GM23338 (cell line): Measurements from ENCODE around the gene L2HGDH. TPM values are rescaled to one million over a fixed set of nuclear protein-coding genes. Genes with fewer than 3 reads are reported as not detected.

Experiments
- EZH2 ChIP-seq: fragments of 200-600 bp; sonication (generic); IDR thresholded peaks from one replicate; pipeline ENCODE4 v1.8.0; 2017; ENCODE audit warnings: antibody characterized with exemption, mild to moderate bottlenecking, low read depth; ENCODE audit not compliant: unreplicated experiment
- EZH2phosphoT487 ChIP-seq: fragments of 200-600 bp; sonication (generic); IDR thresholded peaks from one replicate; pipeline ENCODE4 v1.8.1; 2018; ENCODE audit warnings: antibody characterized with exemption; ENCODE audit not compliant: unreplicated experiment
- NANOG ChIP-seq: IDR thresholded peaks from 2 replicates; pipeline ENCODE4 v1.6.1; 2016; ENCODE audit warnings: antibody characterized with exemption, borderline replicate concordance
- STAT1 ChIP-seq: IDR thresholded peaks from one replicate; pipeline ENCODE4 v1.6.1; 2016; ENCODE audit warnings: antibody characterized with exemption; ENCODE audit not compliant: unreplicated experiment
- ZNF114 ChIP-seq: fragments of 250-450 bp; sonication (Bioruptor Pico); IDR thresholded peaks from 2 replicates; pipeline ENCODE4 v1.5.0; 2020; ENCODE audit warnings: mild to moderate bottlenecking, moderate library complexity
- polyA plus RNA-seq: library from polyadenylated mRNA; unstranded; fragments of >200 nt; fragmentation: Nextera tagmentation; extraction: Ambion mirVana; gene quantifications from 2 replicates; pipeline ENCODE4 v1.2.1, GENCODE V29; 2016
- total RNA-seq: library from RNA; depleted of rRNA; stranded (reverse); fragments of >200 nt; shearing (Covaris generic); gene quantifications from 2 replicates; pipeline ENCODE4 v1.2.3, GENCODE V29; 2014
- TF ChIP-seq, protein P1 (sequence below): fragments of 250-450 bp; sonication (Bioruptor Pico); IDR thresholded peaks from 2 replicates; pipeline ENCODE4 v1.5.0; 2020; ENCODE audit warnings: mild to moderate bottlenecking, moderate library complexity
- TF ChIP-seq, protein P2 (sequence below): IDR thresholded peaks from one replicate; pipeline ENCODE4 v1.6.1; 2018; ENCODE audit warnings: antibody characterized with exemption; ENCODE audit not compliant: unreplicated experiment

L2HGDH gene
- total and polyA plus RNA-seq, 2 experiments from 2014 or later = 13.5 to 28.5 TPM

DNA sequence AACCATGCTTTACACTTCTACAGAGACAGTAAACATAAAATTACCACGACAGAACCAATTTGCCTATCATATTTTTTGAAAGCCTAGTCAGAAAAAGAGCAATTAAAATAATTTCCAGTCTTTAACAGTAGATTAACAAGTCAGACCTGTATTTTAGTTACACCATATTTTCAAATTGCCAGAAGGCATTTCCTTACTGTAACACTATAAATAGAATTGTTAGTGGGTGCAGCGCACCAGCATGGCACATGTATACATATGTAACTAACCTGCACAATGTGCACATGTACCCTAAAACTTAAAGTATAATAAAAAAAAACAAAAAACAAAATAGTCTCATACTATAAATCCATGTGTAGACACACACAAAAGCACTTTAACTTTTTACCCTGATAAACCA lies 96.6 kb downstream of the L2HGDH start (continued):
- TF ChIP-seq, protein P1, sequence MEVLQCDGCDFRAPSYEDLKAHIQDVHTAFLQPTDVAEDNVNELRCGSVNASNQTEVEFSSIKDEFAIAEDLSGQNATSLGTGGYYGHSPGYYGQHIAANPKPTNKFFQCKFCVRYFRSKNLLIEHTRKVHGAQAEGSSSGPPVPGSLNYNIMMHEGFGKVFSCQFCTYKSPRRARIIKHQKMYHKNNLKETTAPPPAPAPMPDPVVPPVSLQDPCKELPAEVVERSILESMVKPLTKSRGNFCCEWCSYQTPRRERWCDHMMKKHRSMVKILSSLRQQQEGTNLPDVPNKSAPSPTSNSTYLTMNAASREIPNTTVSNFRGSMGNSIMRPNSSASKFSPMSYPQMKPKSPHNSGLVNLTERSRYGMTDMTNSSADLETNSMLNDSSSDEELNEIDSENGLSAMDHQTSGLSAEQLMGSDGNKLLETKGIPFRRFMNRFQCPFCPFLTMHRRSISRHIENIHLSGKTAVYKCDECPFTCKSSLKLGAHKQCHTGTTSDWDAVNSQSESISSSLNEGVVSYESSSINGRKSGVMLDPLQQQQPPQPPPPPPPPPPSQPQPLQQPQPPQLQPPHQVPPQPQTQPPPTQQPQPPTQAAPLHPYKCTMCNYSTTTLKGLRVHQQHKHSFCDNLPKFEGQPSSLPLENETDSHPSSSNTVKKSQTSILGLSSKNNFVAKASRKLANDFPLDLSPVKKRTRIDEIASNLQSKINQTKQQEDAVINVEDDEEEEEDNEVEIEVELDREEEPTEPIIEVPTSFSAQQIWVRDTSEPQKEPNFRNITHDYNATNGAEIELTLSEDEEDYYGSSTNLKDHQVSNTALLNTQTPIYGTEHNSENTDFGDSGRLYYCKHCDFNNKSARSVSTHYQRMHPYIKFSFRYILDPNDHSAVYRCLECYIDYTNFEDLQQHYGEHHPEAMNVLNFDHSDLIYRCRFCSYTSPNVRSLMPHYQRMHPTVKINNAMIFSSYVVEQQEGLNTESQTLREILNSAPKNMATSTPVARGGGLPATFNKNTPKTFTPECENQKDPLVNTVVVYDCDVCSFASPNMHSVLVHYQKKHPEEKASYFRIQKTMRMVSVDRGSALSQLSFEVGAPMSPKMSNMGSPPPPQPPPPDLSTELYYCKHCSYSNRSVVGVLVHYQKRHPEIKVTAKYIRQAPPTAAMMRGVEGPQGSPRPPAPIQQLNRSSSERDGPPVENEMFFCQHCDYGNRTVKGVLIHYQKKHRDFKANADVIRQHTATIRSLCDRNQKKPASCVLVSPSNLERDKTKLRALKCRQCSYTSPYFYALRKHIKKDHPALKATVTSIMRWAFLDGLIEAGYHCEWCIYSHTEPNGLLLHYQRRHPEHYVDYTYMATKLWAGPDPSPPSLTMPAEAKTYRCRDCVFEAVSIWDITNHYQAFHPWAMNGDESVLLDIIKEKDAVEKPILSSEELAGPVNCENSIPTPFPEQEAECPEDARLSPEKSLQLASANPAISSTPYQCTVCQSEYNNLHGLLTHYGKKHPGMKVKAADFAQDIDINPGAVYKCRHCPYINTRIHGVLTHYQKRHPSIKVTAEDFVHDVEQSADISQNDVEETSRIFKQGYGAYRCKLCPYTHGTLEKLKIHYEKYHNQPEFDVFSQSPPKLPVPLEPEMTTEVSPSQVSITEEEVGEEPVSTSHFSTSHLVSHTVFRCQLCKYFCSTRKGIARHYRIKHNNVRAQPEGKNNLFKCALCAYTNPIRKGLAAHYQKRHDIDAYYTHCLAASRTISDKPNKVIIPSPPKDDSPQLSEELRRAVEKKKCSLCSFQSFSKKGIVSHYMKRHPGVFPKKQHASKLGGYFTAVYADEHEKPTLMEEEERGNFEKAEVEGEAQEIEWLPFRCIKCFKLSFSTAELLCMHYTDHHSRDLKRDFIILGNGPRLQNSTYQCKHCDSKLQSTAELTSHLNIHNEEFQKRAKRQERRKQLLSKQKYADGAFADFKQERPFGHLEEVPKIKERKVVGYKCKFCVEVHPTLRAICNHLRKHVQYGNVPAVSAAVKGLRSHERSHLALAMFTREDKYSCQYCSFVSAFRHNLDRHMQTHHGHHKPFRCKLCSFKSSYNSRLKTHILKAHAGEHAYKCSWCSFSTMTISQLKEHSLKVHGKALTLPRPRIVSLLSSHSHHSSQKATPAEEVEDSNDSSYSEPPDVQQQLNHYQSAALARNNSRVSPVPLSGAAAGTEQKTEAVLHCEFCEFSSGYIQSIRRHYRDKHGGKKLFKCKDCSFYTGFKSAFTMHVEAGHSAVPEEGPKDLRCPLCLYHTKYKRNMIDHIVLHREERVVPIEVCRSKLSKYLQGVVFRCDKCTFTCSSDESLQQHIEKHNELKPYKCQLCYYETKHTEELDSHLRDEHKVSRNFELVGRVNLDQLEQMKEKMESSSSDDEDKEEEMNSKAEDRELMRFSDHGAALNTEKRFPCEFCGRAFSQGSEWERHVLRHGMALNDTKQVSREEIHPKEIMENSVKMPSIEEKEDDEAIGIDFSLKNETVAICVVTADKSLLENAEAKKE = no peak
- TF ChIP-seq STAT1 = no peak
- no peak for TF ChIP-seq ZNF114 (CRISPR knock-in tag)
- TF ChIP-seq NANOG = no peak
- TF ChIP-seq, protein P2, sequence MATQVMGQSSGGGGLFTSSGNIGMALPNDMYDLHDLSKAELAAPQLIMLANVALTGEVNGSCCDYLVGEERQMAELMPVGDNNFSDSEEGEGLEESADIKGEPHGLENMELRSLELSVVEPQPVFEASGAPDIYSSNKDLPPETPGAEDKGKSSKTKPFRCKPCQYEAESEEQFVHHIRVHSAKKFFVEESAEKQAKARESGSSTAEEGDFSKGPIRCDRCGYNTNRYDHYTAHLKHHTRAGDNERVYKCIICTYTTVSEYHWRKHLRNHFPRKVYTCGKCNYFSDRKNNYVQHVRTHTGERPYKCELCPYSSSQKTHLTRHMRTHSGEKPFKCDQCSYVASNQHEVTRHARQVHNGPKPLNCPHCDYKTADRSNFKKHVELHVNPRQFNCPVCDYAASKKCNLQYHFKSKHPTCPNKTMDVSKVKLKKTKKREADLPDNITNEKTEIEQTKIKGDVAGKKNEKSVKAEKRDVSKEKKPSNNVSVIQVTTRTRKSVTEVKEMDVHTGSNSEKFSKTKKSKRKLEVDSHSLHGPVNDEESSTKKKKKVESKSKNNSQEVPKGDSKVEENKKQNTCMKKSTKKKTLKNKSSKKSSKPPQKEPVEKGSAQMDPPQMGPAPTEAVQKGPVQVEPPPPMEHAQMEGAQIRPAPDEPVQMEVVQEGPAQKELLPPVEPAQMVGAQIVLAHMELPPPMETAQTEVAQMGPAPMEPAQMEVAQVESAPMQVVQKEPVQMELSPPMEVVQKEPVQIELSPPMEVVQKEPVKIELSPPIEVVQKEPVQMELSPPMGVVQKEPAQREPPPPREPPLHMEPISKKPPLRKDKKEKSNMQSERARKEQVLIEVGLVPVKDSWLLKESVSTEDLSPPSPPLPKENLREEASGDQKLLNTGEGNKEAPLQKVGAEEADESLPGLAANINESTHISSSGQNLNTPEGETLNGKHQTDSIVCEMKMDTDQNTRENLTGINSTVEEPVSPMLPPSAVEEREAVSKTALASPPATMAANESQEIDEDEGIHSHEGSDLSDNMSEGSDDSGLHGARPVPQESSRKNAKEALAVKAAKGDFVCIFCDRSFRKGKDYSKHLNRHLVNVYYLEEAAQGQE = no peak
- no peak for TF ChIP-seq EZH2
- no peak for TF ChIP-seq EZH2phosphoT487
